Measurements from ENCODE around the gene RABL6.
"Not testable (repeated sequence)": the region's sequence is repeated elsewhere in the genome, so short reads cannot be mapped to it uniquely, and the experiment has no call there.

The RABL6 gene

DNA sequence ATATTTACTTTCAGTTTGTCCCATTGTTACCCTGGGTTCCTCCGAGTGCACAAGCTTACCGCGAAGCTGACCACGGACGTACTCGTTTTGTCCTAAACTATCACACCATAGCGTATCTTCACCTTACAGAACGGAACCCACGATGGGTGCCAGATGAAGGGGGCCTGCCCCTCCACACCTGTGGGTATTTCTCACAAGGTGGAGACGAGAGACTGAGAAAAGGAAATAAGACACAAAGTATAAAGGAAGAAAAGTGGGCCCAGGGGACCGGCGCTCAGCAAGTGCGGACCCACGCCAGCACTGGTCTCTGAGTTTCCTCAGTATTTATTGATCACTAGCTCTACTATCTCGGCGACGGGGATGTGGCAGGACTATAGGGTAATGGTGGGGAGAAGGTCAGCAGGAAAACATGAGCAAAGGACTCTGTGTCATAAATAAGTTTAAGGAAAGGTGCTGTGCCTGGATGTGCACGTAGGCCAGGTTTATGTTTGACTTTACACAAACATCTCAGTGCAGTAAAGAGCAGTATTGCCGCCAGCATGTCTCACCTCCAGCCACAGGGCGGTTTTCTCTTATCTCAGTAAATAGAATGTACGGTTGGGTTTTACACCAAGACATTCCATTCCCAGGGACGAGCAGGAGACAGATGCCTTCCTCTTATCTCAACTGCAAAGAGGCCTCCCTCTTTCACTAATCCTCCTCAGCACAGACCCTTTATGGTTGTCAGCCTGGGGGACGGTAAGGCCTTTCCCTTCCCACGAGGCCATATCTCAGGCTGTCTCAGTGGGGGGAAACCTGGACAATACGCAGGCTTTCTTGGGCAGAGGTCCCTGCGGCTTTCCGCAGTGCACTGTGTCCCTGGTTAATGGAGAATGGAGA lies 18.9 kb upstream of the RABL6 start:
- TF ChIP-seq ZNF70 (CRISPR knock-in tag; IDR thresholded peaks at IDR 0.05): peak; percentile 23; the same call in 1 of the 2 replicates
- ATAC-seq: not testable (repeated sequence)

DNA sequence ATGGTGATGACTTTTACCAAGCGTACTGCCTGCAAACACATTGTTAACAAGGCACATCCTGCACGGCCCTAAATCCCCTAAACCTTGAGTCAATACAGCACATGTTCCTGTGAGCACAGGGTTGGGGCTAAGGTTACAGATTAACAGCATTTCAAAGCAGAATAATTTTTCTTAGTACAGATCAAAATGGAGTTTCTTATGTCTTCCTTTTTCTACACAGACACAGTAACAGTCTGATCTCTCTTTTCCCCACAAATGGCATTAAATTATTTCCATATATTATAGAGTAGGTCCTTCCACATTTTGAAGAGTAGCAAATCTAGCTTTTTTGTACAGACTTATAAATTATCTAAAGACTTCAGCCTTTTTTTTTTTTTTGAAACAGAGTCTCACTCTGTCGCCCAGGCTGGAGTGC lies 18.2 kb upstream of the RABL6 start:
- TF ChIP-seq RARB (CRISPR knock-in tag; IDR thresholded peaks at IDR 0.05): no peak
- TF ChIP-seq, protein P1, sequence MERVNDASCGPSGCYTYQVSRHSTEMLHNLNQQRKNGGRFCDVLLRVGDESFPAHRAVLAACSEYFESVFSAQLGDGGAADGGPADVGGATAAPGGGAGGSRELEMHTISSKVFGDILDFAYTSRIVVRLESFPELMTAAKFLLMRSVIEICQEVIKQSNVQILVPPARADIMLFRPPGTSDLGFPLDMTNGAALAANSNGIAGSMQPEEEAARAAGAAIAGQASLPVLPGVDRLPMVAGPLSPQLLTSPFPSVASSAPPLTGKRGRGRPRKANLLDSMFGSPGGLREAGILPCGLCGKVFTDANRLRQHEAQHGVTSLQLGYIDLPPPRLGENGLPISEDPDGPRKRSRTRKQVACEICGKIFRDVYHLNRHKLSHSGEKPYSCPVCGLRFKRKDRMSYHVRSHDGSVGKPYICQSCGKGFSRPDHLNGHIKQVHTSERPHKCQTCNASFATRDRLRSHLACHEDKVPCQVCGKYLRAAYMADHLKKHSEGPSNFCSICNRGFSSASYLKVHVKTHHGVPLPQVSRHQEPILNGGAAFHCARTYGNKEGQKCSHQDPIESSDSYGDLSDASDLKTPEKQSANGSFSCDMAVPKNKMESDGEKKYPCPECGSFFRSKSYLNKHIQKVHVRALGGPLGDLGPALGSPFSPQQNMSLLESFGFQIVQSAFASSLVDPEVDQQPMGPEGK (CRISPR knock-in tag; IDR thresholded peaks at IDR 0.05; ENCODE audit: borderline replicate concordance): no peak
- TF ChIP-seq, protein P2, sequence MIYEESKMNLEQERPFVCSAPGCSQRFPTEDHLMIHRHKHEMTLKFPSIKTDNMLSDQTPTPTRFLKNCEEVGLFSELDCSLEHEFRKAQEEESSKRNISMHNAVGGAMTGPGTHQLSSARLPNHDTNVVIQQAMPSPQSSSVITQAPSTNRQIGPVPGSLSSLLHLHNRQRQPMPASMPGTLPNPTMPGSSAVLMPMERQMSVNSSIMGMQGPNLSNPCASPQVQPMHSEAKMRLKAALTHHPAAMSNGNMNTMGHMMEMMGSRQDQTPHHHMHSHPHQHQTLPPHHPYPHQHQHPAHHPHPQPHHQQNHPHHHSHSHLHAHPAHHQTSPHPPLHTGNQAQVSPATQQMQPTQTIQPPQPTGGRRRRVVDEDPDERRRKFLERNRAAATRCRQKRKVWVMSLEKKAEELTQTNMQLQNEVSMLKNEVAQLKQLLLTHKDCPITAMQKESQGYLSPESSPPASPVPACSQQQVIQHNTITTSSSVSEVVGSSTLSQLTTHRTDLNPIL (CRISPR knock-in tag; IDR thresholded peaks at IDR 0.05; ENCODE audit: low read depth): no peak
- TF ChIP-seq ZNF565 (CRISPR knock-in tag; conservative IDR thresholded peaks at IDR 0.05; ENCODE audit: low read depth): no peak
- no peak for TF ChIP-seq ESRRG (CRISPR knock-in tag; IDR thresholded peaks at IDR 0.05)
- no peak for TF ChIP-seq ZNF8 (CRISPR knock-in tag; IDR thresholded peaks at IDR 0.05)
- no peak for TF ChIP-seq ZC3H10 (CRISPR knock-in tag; IDR thresholded peaks at IDR 0.05)
- TF ChIP-seq ZFP30 (CRISPR knock-in tag; IDR thresholded peaks at IDR 0.05): no peak
- TF ChIP-seq CSDC2 (CRISPR knock-in tag; IDR thresholded peaks at IDR 0.05): no peak
- ATAC-seq: no peak

DNA sequence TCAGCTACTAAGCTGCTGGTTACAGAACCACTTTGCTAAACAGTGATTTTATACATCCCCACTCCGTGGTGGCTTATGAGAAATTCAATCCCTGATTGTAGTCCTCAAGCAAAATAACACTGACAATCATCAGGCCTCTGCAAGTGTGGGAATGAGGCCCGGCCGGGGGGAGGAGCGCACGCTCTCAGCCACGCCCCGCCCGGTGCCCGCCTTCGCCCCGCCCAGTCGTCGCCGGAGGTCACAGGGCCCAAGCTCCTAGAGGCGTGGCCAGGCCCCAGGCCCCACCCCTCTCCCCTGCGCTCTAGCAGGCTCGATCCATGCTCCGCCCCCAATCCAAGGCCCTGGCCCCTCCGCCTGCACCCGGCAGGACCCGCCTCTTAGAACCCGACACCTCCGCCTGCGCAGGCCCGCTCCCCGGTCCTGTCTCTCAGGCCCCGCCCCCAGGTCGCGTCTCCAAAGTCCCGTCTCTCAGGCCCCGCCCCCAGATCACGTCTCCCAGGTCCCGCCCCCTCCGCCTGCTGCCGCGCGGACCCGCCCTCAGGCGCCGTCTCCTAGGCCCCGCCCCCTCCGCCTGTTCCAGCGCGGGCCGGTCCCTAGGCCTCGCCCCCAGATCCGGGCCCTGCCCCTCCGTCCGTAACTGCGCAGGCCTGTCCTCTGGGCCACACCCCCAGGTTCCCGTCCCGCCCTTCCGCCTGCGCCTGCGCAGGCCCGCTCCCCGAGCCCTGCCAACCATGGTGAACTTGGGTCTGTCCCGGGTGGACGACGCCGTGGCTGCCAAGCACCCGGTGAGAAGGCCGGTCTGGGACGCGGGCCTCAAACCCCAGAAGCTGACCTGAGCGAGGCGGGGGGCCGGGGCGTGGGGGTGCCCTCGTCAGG lies 16.9 kb upstream of the RABL6 start, which contains the start of gene TMEM141:
TSS of gene TMEM141 (plus strand) at position 705 of the 876 bp plus-strand sequence. CDS start at position 732, 27 bp downstream.
- ATAC-seq: peak; percentile 93
- TF ChIP-seq OSR1 (CRISPR knock-in tag; IDR thresholded peaks at IDR 0.05) (no peak), ISL1 (CRISPR knock-in tag; IDR thresholded peaks at IDR 0.05) (no peak), ZFP3 (CRISPR knock-in tag; IDR thresholded peaks at IDR 0.05) (no peak), ZNF8 (CRISPR knock-in tag; IDR thresholded peaks at IDR 0.05) (no peak), SNAI2 (CRISPR knock-in tag; IDR thresholded peaks at IDR 0.05) (no peak), CSDC2 (CRISPR knock-in tag; IDR thresholded peaks at IDR 0.05) (no peak), ZNF565 (CRISPR knock-in tag; conservative IDR thresholded peaks at IDR 0.05; ENCODE audit: low read depth) (no peak), TCF4 (CRISPR knock-in tag; IDR thresholded peaks at IDR 0.05; ENCODE audit: borderline replicate concordance) (no peak), BACH2 (CRISPR knock-in tag; IDR thresholded peaks at IDR 0.05; ENCODE audit: borderline replicate concordance) (no peak), TOX (CRISPR knock-in tag; IDR thresholded peaks at IDR 0.05; ENCODE audit: borderline replicate concordance) (no peak), ZC3H10 (CRISPR knock-in tag; IDR thresholded peaks at IDR 0.05) (no peak), ESRRG (CRISPR knock-in tag; IDR thresholded peaks at IDR 0.05) (no peak), RARB (CRISPR knock-in tag; IDR thresholded peaks at IDR 0.05) (no peak), ZFP30 (CRISPR knock-in tag; IDR thresholded peaks at IDR 0.05) (no peak)
- TF ChIP-seq, protein P2 (CRISPR knock-in tag; IDR thresholded peaks at IDR 0.05; ENCODE audit: low read depth): no peak
- TF ChIP-seq, protein P3, sequence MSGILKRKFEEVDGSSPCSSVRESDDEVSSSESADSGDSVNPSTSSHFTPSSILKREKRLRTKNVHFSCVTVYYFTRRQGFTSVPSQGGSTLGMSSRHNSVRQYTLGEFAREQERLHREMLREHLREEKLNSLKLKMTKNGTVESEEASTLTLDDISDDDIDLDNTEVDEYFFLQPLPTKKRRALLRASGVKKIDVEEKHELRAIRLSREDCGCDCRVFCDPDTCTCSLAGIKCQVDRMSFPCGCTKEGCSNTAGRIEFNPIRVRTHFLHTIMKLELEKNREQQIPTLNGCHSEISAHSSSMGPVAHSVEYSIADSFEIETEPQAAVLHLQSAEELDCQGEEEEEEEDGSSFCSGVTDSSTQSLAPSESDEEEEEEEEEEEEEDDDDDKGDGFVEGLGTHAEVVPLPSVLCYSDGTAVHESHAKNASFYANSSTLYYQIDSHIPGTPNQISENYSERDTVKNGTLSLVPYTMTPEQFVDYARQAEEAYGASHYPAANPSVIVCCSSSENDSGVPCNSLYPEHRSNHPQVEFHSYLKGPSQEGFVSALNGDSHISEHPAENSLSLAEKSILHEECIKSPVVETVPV (CRISPR knock-in tag; IDR thresholded peaks at IDR 0.05): no peak
- TF ChIP-seq, protein P4, sequence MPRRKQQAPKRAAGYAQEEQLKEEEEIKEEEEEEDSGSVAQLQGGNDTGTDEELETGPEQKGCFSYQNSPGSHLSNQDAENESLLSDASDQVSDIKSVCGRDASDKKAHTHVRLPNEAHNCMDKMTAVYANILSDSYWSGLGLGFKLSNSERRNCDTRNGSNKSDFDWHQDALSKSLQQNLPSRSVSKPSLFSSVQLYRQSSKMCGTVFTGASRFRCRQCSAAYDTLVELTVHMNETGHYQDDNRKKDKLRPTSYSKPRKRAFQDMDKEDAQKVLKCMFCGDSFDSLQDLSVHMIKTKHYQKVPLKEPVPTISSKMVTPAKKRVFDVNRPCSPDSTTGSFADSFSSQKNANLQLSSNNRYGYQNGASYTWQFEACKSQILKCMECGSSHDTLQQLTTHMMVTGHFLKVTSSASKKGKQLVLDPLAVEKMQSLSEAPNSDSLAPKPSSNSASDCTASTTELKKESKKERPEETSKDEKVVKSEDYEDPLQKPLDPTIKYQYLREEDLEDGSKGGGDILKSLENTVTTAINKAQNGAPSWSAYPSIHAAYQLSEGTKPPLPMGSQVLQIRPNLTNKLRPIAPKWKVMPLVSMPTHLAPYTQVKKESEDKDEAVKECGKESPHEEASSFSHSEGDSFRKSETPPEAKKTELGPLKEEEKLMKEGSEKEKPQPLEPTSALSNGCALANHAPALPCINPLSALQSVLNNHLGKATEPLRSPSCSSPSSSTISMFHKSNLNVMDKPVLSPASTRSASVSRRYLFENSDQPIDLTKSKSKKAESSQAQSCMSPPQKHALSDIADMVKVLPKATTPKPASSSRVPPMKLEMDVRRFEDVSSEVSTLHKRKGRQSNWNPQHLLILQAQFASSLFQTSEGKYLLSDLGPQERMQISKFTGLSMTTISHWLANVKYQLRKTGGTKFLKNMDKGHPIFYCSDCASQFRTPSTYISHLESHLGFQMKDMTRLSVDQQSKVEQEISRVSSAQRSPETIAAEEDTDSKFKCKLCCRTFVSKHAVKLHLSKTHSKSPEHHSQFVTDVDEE (CRISPR knock-in tag; IDR thresholded peaks at IDR 0.05): no peak
- TF ChIP-seq, protein P1 (CRISPR knock-in tag; IDR thresholded peaks at IDR 0.05; ENCODE audit: borderline replicate concordance): no peak
- TF ChIP-seq, protein P5, sequence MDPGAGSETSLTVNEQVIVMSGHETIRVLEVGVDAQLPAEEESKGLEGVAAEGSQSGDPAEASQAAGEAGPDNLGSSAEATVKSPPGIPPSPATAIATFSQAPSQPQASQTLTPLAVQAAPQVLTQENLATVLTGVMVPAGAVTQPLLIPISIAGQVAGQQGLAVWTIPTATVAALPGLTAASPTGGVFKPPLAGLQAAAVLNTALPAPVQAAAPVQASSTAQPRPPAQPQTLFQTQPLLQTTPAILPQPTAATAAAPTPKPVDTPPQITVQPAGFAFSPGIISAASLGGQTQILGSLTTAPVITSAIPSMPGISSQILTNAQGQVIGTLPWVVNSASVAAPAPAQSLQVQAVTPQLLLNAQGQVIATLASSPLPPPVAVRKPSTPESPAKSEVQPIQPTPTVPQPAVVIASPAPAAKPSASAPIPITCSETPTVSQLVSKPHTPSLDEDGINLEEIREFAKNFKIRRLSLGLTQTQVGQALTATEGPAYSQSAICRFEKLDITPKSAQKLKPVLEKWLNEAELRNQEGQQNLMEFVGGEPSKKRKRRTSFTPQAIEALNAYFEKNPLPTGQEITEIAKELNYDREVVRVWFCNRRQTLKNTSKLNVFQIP (CRISPR knock-in tag; IDR thresholded peaks at IDR 0.05; ENCODE audit: borderline replicate concordance, low read depth): no peak

All from SK-N-SH treated with all-trans-retinoic acid at 6 μM for 48 hours (cell line).